H9 (cell line): ENCODE results near the gene CXCR5. TPM values are rescaled to one million over a fixed set of nuclear protein-coding genes. Genes with fewer than 3 reads are reported as not detected.
A peak's percentile ranks its signal among the peaks of the same experiment; 100 is the strongest.

Experiments
- DNase-seq: peaks from one replicate; pipeline ENCODE4 v3.0.0-alpha.2; 2017
- H2AFZ ChIP-seq: one replicate; pipeline ENCODE4 v1.6.1; 2013; ENCODE audit warnings: mild to moderate bottlenecking, low read length, control low read depth, moderate library complexity
- H2AK5ac ChIP-seq: 2 replicates; pipeline ENCODE4 v1.6.1; 2013; ENCODE audit warnings: low read length, control low read depth, mixed read lengths; ENCODE audit not compliant: insufficient read length
- H2BK120ac ChIP-seq: one replicate; pipeline ENCODE4 v1.6.1; 2013; ENCODE audit warnings: low read depth, mild to moderate bottlenecking, low read length, control low read depth, inconsistent platforms; ENCODE audit not compliant: poor library complexity, severe bottlenecking
- H2BK12ac ChIP-seq: 2 replicates; pipeline ENCODE4 v1.6.1; 2013; ENCODE audit warnings: low read length, control low read depth, mixed read lengths, low read depth; ENCODE audit not compliant: insufficient read length
- H2BK15ac ChIP-seq: 2 replicates; pipeline ENCODE4 v1.6.1; 2013; ENCODE audit warnings: low read depth, low read length, control low read depth
- H2BK20ac ChIP-seq: one replicate; pipeline ENCODE4 v1.6.1; 2013; ENCODE audit warnings: low read depth, mild to moderate bottlenecking, low read length, control low read depth, inconsistent platforms; ENCODE audit not compliant: poor library complexity, severe bottlenecking
- H2BK5ac ChIP-seq: 2 replicates; pipeline ENCODE4 v1.6.1; 2013; ENCODE audit warnings: low read length, control low read depth, mixed read lengths; ENCODE audit not compliant: insufficient read length
- H3K14ac ChIP-seq: 2 replicates; pipeline ENCODE4 v1.6.1; 2013; ENCODE audit warnings: low read length, control low read depth; ENCODE audit not compliant: insufficient read depth
- H3K18ac ChIP-seq: 2 replicates; pipeline ENCODE4 v1.6.1; 2013; ENCODE audit warnings: low read depth, mild to moderate bottlenecking, mixed read lengths, low read length, control low read depth; ENCODE audit not compliant: insufficient read length
- H3K23ac ChIP-seq: 2 replicates; pipeline ENCODE4 v1.6.1; 2013; ENCODE audit warnings: low read length, control low read depth, mixed read lengths, low read depth; ENCODE audit not compliant: insufficient read length
- H3K23me2 ChIP-seq: 2 replicates; pipeline ENCODE4 v1.6.1; 2013; ENCODE audit warnings: low read depth, mild to moderate bottlenecking, mixed read lengths, low read length, control low read depth; ENCODE audit not compliant: insufficient read length, poor library complexity, severe bottlenecking
- H3K27ac ChIP-seq: 2 replicates; pipeline ENCODE4 v1.5.1; 2013; ENCODE audit warnings: low read length, control low read depth, mixed read lengths, low read depth; ENCODE audit not compliant: insufficient read length
- H3K27me3 ChIP-seq: 2 replicates; pipeline ENCODE4 v1.6.1; 2013; ENCODE audit warnings: low read length, control low read depth, inconsistent platforms; ENCODE audit not compliant: insufficient read depth
- H3K4ac ChIP-seq: 2 replicates; pipeline ENCODE4 v1.6.1; 2013; ENCODE audit warnings: low read depth, mild to moderate bottlenecking, control low read depth, inconsistent platforms, low read length, moderate library complexity
- H3K4me1 ChIP-seq: 2 replicates; pipeline ENCODE4 v1.6.1; 2013; ENCODE audit warnings: low read length, control low read depth, inconsistent platforms; ENCODE audit not compliant: insufficient read depth
- H3K4me2 ChIP-seq: 2 replicates; pipeline ENCODE4 v1.6.1; 2013; ENCODE audit warnings: low read length, control low read depth, mixed read lengths; ENCODE audit not compliant: insufficient read length, insufficient read depth
- H3K56ac ChIP-seq: 2 replicates; pipeline ENCODE4 v1.6.1; 2013; ENCODE audit warnings: low read depth, mild to moderate bottlenecking, mixed read lengths, low read length, control low read depth; ENCODE audit not compliant: insufficient read length
- H3K79me1 ChIP-seq: 2 replicates; pipeline ENCODE4 v1.6.1; 2013; ENCODE audit warnings: low read depth, mild to moderate bottlenecking, moderate library complexity, low read length, control low read depth, inconsistent platforms; ENCODE audit not compliant: insufficient read depth, poor library complexity, severe bottlenecking
- H3K79me2 ChIP-seq: 2 replicates; pipeline ENCODE4 v1.6.1; 2013; ENCODE audit warnings: low read length, control low read depth, inconsistent platforms; ENCODE audit not compliant: insufficient read depth
- H3K9ac ChIP-seq: 2 replicates; pipeline ENCODE4 v1.6.1; 2013; ENCODE audit warnings: low read length, control low read depth, mixed read lengths; ENCODE audit not compliant: insufficient read length; ENCODE audit errors: extremely low read depth
- H3K9me3 ChIP-seq: one replicate; pipeline ENCODE4 v1.6.1; 2013; ENCODE audit warnings: low read depth, low read length, inconsistent platforms; ENCODE audit not compliant: control insufficient read depth
- H3T11ph ChIP-seq: one replicate; pipeline ENCODE4 v1.6.1; 2013; ENCODE audit warnings: mild to moderate bottlenecking, low read length, control low read depth, inconsistent platforms
- H4K20me1 ChIP-seq: one replicate; pipeline ENCODE4 v1.6.1; 2013; ENCODE audit not compliant: control insufficient read depth, insufficient read length, insufficient read depth
- H4K5ac ChIP-seq: 2 replicates; pipeline ENCODE4 v1.6.1; 2013; ENCODE audit warnings: low read depth, mild to moderate bottlenecking, mixed read lengths, low read length, control low read depth; ENCODE audit not compliant: insufficient read length
- H4K8ac ChIP-seq: replicated peaks from 2 replicates; pipeline ENCODE4 v1.6.1; 2013; ENCODE audit warnings: low read length, control low read depth, mixed read lengths, low read depth; ENCODE audit not compliant: insufficient read length
- H4K91ac ChIP-seq: 2 replicates; pipeline ENCODE4 v1.6.1; 2013; ENCODE audit warnings: low read depth, mild to moderate bottlenecking, moderate library complexity, mixed read lengths, low read length, control low read depth; ENCODE audit not compliant: insufficient read length
- H3K27ac Mint-ChIP-seq, 3 experiments: 2 replicates in 2 of 3; 3 replicates in 1 of 3; pipeline ENCODE4 v1.8.0; 2020 to 2021; ENCODE audit warnings: mixed read lengths in 3 of 3, mild to moderate bottlenecking in 1 of 3, moderate library complexity in 1 of 3
- H3K27me3 Mint-ChIP-seq: 2 replicates; pipeline ENCODE4 v1.8.0; 2021; ENCODE audit warnings: low read depth, mild to moderate bottlenecking, moderate library complexity, mixed read lengths
- H3K36me3 Mint-ChIP-seq, 3 experiments: 2 replicates in 2 of 3; 3 replicates in 1 of 3; pipeline ENCODE4 v1.8.0; 2020 to 2021; ENCODE audit warnings: low read depth in 3 of 3, mixed read lengths in 3 of 3; ENCODE audit not compliant: insufficient read depth in 1 of 3
- H3K4me1 Mint-ChIP-seq, 2 experiments: 2 replicates each; pipeline ENCODE4 v1.8.0; 2020; ENCODE audit warnings: mixed read lengths in 2 of 2
- H3K4me3 Mint-ChIP-seq, 2 experiments: 2 replicates in 1 of 2; 3 replicates in 1 of 2; pipeline ENCODE4 v1.8.0; 2020 to 2021; ENCODE audit warnings: mild to moderate bottlenecking in 2 of 2, mixed read lengths in 2 of 2, moderate library complexity in 1 of 2
- H3K9me3 Mint-ChIP-seq, 2 experiments: 2 replicates in 1 of 2; 3 replicates in 1 of 2; pipeline ENCODE4 v1.8.0; 2020; ENCODE audit warnings: mild to moderate bottlenecking in 2 of 2, mixed read lengths in 2 of 2, moderate library complexity in 1 of 2
- WGBS: extraction: QIAGEN DNeasy Blood & Tissue Kit; methylation state at CpG from one replicate; pipeline ENCODE4 v1.1.7; 2013; ENCODE audit warnings: missing lambda C conversion rate, low lambda C conversion rate, mixed read lengths; ENCODE audit not compliant: insufficient read length; ENCODE audit errors: extremely low coverage; 5-methylcytosine and 5-hydroxymethylcytosine counted together
- total RNA-seq: library from RNA; stranded (reverse); gene quantifications from 2 replicates; pipeline ENCODE4 v1.2.1, GENCODE V29; 2021
- TF ChIP-seq, protein P1 (sequence below): fragments of 200-600 bp; sonication (generic); conservative IDR thresholded peaks from 3 replicates; pipeline ENCODE4 v1.8.0; 2021; ENCODE audit warnings: antibody characterized with exemption, mild to moderate bottlenecking

Gene CXCR5
- total RNA-seq, 1 experiment from 2014 or later = 0.07 TPM

DNA sequence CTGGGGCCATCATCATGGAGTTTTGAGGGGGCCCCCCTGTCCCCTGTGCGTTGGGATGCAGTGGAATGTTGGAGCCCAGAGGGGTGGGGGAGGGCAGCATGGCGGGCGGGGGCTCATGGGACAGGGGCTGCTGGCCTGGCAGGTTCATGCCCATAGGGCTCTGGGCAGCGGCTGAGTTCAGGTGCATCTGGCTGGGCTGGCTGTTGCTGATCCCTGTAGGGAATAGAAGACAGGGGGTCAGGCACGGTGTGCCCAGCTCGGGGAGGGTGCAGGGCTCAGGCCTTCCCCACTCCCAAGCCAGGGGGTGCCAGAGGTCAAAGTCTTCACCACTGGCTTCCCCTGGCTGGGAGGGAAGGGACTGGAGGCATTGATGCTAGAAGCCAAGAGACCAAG is 15.6 kb downstream of the CXCR5 start:
- Mint-ChIP-seq H3K9me3 (no peaks in the 10 kb centered on the region), H3K36me3 (peaks cover 25 to 49% (median 48%) of the 10 kb centered on the region in 3 experiments; a peak in 6 of 7 replicates), H3K4me3 (no peak overlapping the region), H3K27ac (no peak overlapping the region), H3K27me3 (peaks cover 3% of the 10 kb centered on the region), H3K4me1 (peaks cover 25 to 39% of the 10 kb centered on the region in 2 experiments)
- H2BK20ac ChIP-seq = no peak overlapping the region
- H4K5ac ChIP-seq = no peak overlapping the region
- no peak overlapping the region for H2BK5ac ChIP-seq
- peaks cover 6% of the 10 kb centered on the region; the same call in 1 of the 2 replicates for H3K4me1 ChIP-seq
- no peak overlapping the region for H2AK5ac ChIP-seq
- H3K79me1 ChIP-seq = no peaks in the 10 kb centered on the region
- no peak overlapping the region for H3K27ac ChIP-seq
- no peak overlapping the region for H2AFZ ChIP-seq
- TF ChIP-seq, protein P1, sequence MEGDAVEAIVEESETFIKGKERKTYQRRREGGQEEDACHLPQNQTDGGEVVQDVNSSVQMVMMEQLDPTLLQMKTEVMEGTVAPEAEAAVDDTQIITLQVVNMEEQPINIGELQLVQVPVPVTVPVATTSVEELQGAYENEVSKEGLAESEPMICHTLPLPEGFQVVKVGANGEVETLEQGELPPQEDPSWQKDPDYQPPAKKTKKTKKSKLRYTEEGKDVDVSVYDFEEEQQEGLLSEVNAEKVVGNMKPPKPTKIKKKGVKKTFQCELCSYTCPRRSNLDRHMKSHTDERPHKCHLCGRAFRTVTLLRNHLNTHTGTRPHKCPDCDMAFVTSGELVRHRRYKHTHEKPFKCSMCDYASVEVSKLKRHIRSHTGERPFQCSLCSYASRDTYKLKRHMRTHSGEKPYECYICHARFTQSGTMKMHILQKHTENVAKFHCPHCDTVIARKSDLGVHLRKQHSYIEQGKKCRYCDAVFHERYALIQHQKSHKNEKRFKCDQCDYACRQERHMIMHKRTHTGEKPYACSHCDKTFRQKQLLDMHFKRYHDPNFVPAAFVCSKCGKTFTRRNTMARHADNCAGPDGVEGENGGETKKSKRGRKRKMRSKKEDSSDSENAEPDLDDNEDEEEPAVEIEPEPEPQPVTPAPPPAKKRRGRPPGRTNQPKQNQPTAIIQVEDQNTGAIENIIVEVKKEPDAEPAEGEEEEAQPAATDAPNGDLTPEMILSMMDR = peak; percentile 26; the same call in 2 of the 3 replicates
- no CpG with 5 or more reads among the region's 6 CpGs for WGBS
- no peak overlapping the region for H4K8ac ChIP-seq
- no peak overlapping the region for H3K18ac ChIP-seq
- H3K14ac ChIP-seq = no peak overlapping the region
- no peak overlapping the region for H3K4ac ChIP-seq
- no peaks in the 10 kb centered on the region for H3K27me3 ChIP-seq
- no peak overlapping the region for H2BK120ac ChIP-seq
- no peaks in the 10 kb centered on the region for H3K9me3 ChIP-seq
- no peak overlapping the region for H3K23ac ChIP-seq
- H3K56ac ChIP-seq = no peak overlapping the region
- H3T11ph ChIP-seq = no peak overlapping the region
- H2BK15ac ChIP-seq = no peak overlapping the region
- no peaks in the 10 kb centered on the region for H3K23me2 ChIP-seq
- DNase-seq = no peak
- H2BK12ac ChIP-seq = no peak overlapping the region
- H3K79me2 ChIP-seq = no peaks in the 10 kb centered on the region
- H3K4me2 ChIP-seq = no peak overlapping the region
- no peak overlapping the region for H4K91ac ChIP-seq
- no peaks in the 10 kb centered on the region for H4K20me1 ChIP-seq
- no peak overlapping the region for H3K9ac ChIP-seq
